ENCODE results near the gene GYPC.
A peak's percentile ranks its signal among the peaks of the same experiment; 100 is the strongest.

Gene GYPC

DNA sequence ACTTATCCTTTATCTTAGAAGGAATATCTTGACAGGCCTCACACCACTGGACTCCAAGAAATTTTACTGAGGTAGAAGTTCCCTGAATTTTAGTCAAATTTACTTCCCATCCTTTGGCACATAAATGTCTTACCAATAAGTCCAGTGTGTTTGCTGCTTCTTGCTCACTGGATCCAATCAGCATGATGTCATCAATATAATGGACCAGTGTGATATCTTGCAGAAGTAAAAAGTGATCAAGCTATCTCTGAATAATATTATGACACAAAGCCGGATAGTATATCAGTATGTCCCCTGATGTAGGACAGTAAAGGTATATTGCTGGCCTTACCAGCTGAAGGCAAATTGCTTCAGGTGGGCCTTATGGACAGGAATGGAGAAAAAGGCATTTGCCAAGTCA, 6.9 kb upstream of the GYPC start:
- no peak overlapping the region for H3K9ac ChIP-seq (ENCODE audit: low read length in 2 of 2)
- H3K27ac ChIP-seq (ENCODE audit: low read length), result no peak overlapping the region
- no peak overlapping the region for H3K4me3 ChIP-seq (ENCODE audit: low read length in 2 of 2)
- no peaks in the 10 kb centered on the region for H3K36me3 ChIP-seq (ENCODE audit: control insufficient read depth in 2 of 2, insufficient read depth in 2 of 2, low read length in 2 of 2)
- no peaks in the 10 kb centered on the region for H3K27me3 ChIP-seq (ENCODE audit: control insufficient read depth in 1 of 2, insufficient read depth in 2 of 2, low read length in 2 of 2)
- H3K4me1 ChIP-seq (ENCODE audit: control insufficient read depth, insufficient read depth, low read length), result peaks cover 3% of the 10 kb centered on the region
- H3K9me3 ChIP-seq (ENCODE audit: control insufficient read depth in 2 of 2, low read length in 2 of 2), result no peaks in the 10 kb centered on the region

- Histone ChIP-seq H3K4me3 (ENCODE audit: low read length in 2 of 2) (no peak overlapping the region), H3K36me3 (ENCODE audit: control insufficient read depth in 2 of 2, insufficient read depth in 2 of 2, low read length in 2 of 2) (no peaks in the 10 kb centered on the region), H3K9ac (ENCODE audit: low read length in 2 of 2) (no peak overlapping the region), H3K4me1 (ENCODE audit: control insufficient read depth, insufficient read depth, low read length) (peaks cover 13% of the 10 kb centered on the region), H3K27me3 (ENCODE audit: control insufficient read depth in 1 of 2, insufficient read depth in 2 of 2, low read length in 2 of 2) (no peaks in the 10 kb centered on the region), H3K9me3 (ENCODE audit: control insufficient read depth in 2 of 2, low read length in 2 of 2) (no peaks in the 10 kb centered on the region), H3K27ac (ENCODE audit: low read length) (no peak overlapping the region)
Measured at GRCh38 chr2:126650994-126651393, 5.0 kb upstream of the GYPC start.

GRCh38 chr2:126652323-126652891, 3.6 kb upstream of the GYPC start:
- Histone ChIP-seq H3K9ac (ENCODE audit: low read length in 2 of 2) (no peak overlapping the region), H3K27ac (ENCODE audit: low read length) (no peak overlapping the region), H3K27me3 (ENCODE audit: control insufficient read depth in 1 of 2, insufficient read depth in 2 of 2, low read length in 2 of 2) (no peaks in the 10 kb centered on the region), H3K4me1 (ENCODE audit: control insufficient read depth, insufficient read depth, low read length) (peaks cover 22% of the 10 kb centered on the region), H3K4me3 (ENCODE audit: low read length in 2 of 2) (no peak overlapping the region), H3K9me3 (ENCODE audit: control insufficient read depth in 2 of 2, low read length in 2 of 2) (no peaks in the 10 kb centered on the region), H3K36me3 (ENCODE audit: control insufficient read depth in 2 of 2, insufficient read depth in 2 of 2, low read length in 2 of 2) (no peaks in the 10 kb centered on the region)

- Histone ChIP-seq H3K36me3 (ENCODE audit: control insufficient read depth in 2 of 2, insufficient read depth in 2 of 2, low read length in 2 of 2) (no peaks in the 10 kb centered on the region), H3K9ac (ENCODE audit: low read length in 2 of 2) (no peak overlapping the region), H3K27ac (ENCODE audit: low read length) (no peak overlapping the region), H3K27me3 (ENCODE audit: control insufficient read depth in 1 of 2, insufficient read depth in 2 of 2, low read length in 2 of 2) (no peaks in the 10 kb centered on the region), H3K9me3 (ENCODE audit: control insufficient read depth in 2 of 2, low read length in 2 of 2) (no peaks in the 10 kb centered on the region), H3K4me1 (ENCODE audit: control insufficient read depth, insufficient read depth, low read length) (peaks cover 29% of the 10 kb centered on the region), H3K4me3 (ENCODE audit: low read length in 2 of 2) (no peak overlapping the region)
Measured at GRCh38 chr2:126653109-126653508, 2.8 kb upstream of the GYPC start.

- no peak overlapping the region for H3K4me3 ChIP-seq (ENCODE audit: low read length in 2 of 2)
- peaks cover 34% of the 10 kb centered on the region for H3K4me1 ChIP-seq (ENCODE audit: control insufficient read depth, insufficient read depth, low read length)
- H3K27ac ChIP-seq (ENCODE audit: low read length), result no peak overlapping the region
- no peaks in the 10 kb centered on the region for H3K36me3 ChIP-seq (ENCODE audit: control insufficient read depth in 2 of 2, insufficient read depth in 2 of 2, low read length in 2 of 2)
- no peak overlapping the region for H3K9ac ChIP-seq (ENCODE audit: low read length in 2 of 2)
- H3K9me3 ChIP-seq (ENCODE audit: control insufficient read depth in 2 of 2, low read length in 2 of 2), result no peaks in the 10 kb centered on the region
- no peaks in the 10 kb centered on the region for H3K27me3 ChIP-seq (ENCODE audit: control insufficient read depth in 1 of 2, insufficient read depth in 2 of 2, low read length in 2 of 2)
Measured at GRCh38 chr2:126653761-126654160, 2.2 kb upstream of the GYPC start.

DNA sequence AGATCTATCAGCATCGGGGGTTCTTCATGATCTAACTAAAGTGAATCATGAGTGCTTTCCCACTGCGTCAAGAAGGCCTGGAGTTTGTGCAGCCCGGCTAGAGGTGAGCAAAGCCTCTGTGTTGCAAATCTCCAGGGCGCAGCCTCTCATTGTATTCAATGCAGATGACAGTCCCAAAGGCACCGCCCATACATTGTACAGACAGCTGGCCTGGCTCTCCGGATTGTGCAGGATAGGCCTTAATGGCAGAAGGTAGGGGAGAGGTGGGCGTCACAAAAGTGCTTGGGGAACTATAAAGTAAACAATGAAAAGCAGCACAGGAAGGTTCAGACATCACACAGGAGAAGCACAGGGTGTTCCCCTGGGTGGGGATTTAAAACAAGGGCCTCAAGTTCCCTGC, 907 bp upstream of the GYPC start:
- H3K27me3 ChIP-seq (ENCODE audit: control insufficient read depth in 1 of 2, insufficient read depth in 2 of 2, low read length in 2 of 2), result no peaks in the 10 kb centered on the region
- peak overlapping the region; percentile 98 for H3K27ac ChIP-seq (ENCODE audit: low read length)
- H3K9me3 ChIP-seq (ENCODE audit: control insufficient read depth in 2 of 2, low read length in 2 of 2), result no peaks in the 10 kb centered on the region
- no peaks in the 10 kb centered on the region for H3K36me3 ChIP-seq (ENCODE audit: control insufficient read depth in 2 of 2, insufficient read depth in 2 of 2, low read length in 2 of 2)
- peak overlapping the region; percentile 80 to 97 for H3K9ac ChIP-seq (ENCODE audit: low read length in 2 of 2)
- H3K4me1 ChIP-seq (ENCODE audit: control insufficient read depth, insufficient read depth, low read length), result peaks cover 47% of the 10 kb centered on the region
- H3K4me3 ChIP-seq (ENCODE audit: low read length in 2 of 2), result peak overlapping the region; percentile 67 to 90

DNA sequence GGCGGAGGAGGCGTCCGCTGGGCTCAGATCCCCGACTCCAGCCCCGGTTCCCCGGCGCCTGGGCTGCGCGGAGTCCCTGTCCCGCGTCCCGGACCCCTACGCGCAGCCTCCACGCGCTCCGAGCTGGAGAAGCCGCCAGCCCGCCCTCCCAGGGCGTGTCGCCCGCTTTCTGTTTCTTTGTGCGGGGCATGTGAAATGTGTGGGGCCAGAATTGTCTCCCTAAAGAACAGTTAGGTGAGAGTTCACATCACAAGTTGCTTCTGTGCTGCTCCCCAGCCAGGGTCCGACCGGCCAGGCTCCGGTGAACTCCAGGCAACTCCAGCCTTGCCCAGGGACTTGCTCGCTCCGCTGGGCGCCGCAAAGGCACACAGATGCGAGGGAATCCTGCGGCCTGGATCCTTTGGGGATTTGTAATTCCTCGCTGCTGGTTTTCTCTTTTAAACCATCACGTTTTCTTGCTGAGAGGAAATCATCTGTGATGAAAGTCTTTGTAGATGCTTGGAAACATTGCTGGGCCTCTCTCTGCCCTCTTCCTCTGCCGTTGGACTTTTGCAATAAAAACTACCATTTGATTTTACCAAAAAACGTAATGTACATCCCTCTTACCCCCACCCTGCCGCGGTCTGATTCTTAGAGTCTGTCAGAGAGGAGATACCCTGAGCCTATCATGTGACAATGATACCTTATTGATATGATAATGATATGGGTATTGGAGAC, 631 bp downstream of the GYPC start:
- Histone ChIP-seq H3K9ac (ENCODE audit: low read length in 2 of 2) (peak overlapping the region; percentile 80 to 97), H3K27me3 (ENCODE audit: control insufficient read depth in 1 of 2, insufficient read depth in 2 of 2, low read length in 2 of 2) (no peaks in the 10 kb centered on the region), H3K27ac (ENCODE audit: low read length) (peak overlapping the region; percentile 98), H3K9me3 (ENCODE audit: control insufficient read depth in 2 of 2, low read length in 2 of 2) (no peaks in the 10 kb centered on the region), H3K36me3 (ENCODE audit: control insufficient read depth in 2 of 2, insufficient read depth in 2 of 2, low read length in 2 of 2) (no peaks in the 10 kb centered on the region), H3K4me1 (ENCODE audit: control insufficient read depth, insufficient read depth, low read length) (peaks cover 59% of the 10 kb centered on the region), H3K4me3 (ENCODE audit: low read length in 2 of 2) (peak overlapping the region; percentile 67 to 90)

- Histone ChIP-seq H3K27ac (ENCODE audit: low read length) (peak overlapping the region; percentile 98), H3K4me1 (ENCODE audit: control insufficient read depth, insufficient read depth, low read length) (peaks cover 63% of the 10 kb centered on the region), H3K9ac (ENCODE audit: low read length in 2 of 2) (peak overlapping the region; percentile 80 to 97), H3K9me3 (ENCODE audit: control insufficient read depth in 2 of 2, low read length in 2 of 2) (no peaks in the 10 kb centered on the region), H3K4me3 (ENCODE audit: low read length in 2 of 2) (peak overlapping the region; percentile 67 to 90), H3K36me3 (ENCODE audit: control insufficient read depth in 2 of 2, insufficient read depth in 2 of 2, low read length in 2 of 2) (no peaks in the 10 kb centered on the region), H3K27me3 (ENCODE audit: control insufficient read depth in 1 of 2, insufficient read depth in 2 of 2, low read length in 2 of 2) (no peaks in the 10 kb centered on the region)
Measured at GRCh38 chr2:126657148-126657635, 1.2 kb downstream of the GYPC start.

GRCh38 chr2:126657636-126658318, 1.8 kb downstream of the GYPC start:
- Histone ChIP-seq H3K27ac (ENCODE audit: low read length) (peak overlapping the region; percentile 98), H3K27me3 (ENCODE audit: control insufficient read depth in 1 of 2, insufficient read depth in 2 of 2, low read length in 2 of 2) (no peaks in the 10 kb centered on the region), H3K4me1 (ENCODE audit: control insufficient read depth, insufficient read depth, low read length) (peaks cover 68% of the 10 kb centered on the region), H3K36me3 (ENCODE audit: control insufficient read depth in 2 of 2, insufficient read depth in 2 of 2, low read length in 2 of 2) (no peaks in the 10 kb centered on the region), H3K9me3 (ENCODE audit: control insufficient read depth in 2 of 2, low read length in 2 of 2) (no peaks in the 10 kb centered on the region), H3K9ac (ENCODE audit: low read length in 2 of 2) (peak overlapping the region; percentile 80 to 97), H3K4me3 (ENCODE audit: low read length in 2 of 2) (peak overlapping the region; percentile 67 to 90)

GRCh38 chr2:126658319-126658904, 2.5 kb downstream of the GYPC start:
- Histone ChIP-seq H3K9ac (ENCODE audit: low read length in 2 of 2) (peak overlapping the region; percentile 66 to 80), H3K27ac (ENCODE audit: low read length) (peak overlapping the region; percentile 98), H3K36me3 (ENCODE audit: control insufficient read depth in 2 of 2, insufficient read depth in 2 of 2, low read length in 2 of 2) (no peaks in the 10 kb centered on the region), H3K4me3 (ENCODE audit: low read length in 2 of 2) (peak overlapping the region; percentile 58 to 90), H3K4me1 (ENCODE audit: control insufficient read depth, insufficient read depth, low read length) (peaks cover 70% of the 10 kb centered on the region), H3K9me3 (ENCODE audit: control insufficient read depth in 2 of 2, low read length in 2 of 2) (no peaks in the 10 kb centered on the region), H3K27me3 (ENCODE audit: control insufficient read depth in 1 of 2, insufficient read depth in 2 of 2, low read length in 2 of 2) (no peaks in the 10 kb centered on the region)
